GM23338 (cell line): ENCODE results near the gene SST. TPM values are rescaled to one million over a fixed set of nuclear protein-coding genes. Genes with fewer than 3 reads are reported as not detected.

ENCODE experiments used
- ATAC-seq: fragments of 200-7000 bp; cut with Tn5 transposase; 3 replicates; pipeline ENCODE4 v1.9.1; 2020
- DNase-seq: peaks from one replicate; pipeline ENCODE4 v3.0.0-alpha.2; 2015; ENCODE audit warnings: low spot score
- H2AFZ ChIP-seq: fragments of 200-600 bp; sonication (generic); 2 replicates; pipeline ENCODE4 v1.8.0; 2016; ENCODE audit warnings: antibody characterized with exemption, mild to moderate bottlenecking, moderate library complexity
- H3F3A ChIP-seq: fragments of 200-600 bp; sonication (generic); replicated peaks from 2 replicates; pipeline ENCODE4 v1.8.0; 2017; ENCODE audit warnings: antibody characterized with exemption, mixed run types, low read depth
- H3K27ac ChIP-seq: fragments of 200-600 bp; sonication (generic); 2 replicates; pipeline ENCODE4 v1.6.1; 2016; ENCODE audit warnings: low read depth
- H3K27me3 ChIP-seq: fragments of 200-600 bp; sonication (generic); 2 replicates; pipeline ENCODE4 v1.8.0; 2016; ENCODE audit warnings: mild to moderate bottlenecking, mixed run types, moderate library complexity; ENCODE audit not compliant: insufficient read depth
- H3K36me3 ChIP-seq: fragments of 200-600 bp; sonication (generic); 2 replicates; pipeline ENCODE4 v1.8.0; 2016; ENCODE audit warnings: mild to moderate bottlenecking; ENCODE audit not compliant: insufficient read depth
- H3K4me1 ChIP-seq: fragments of 200-600 bp; sonication (generic); 2 replicates; pipeline ENCODE4 v1.8.0; 2016; ENCODE audit warnings: mild to moderate bottlenecking, moderate library complexity; ENCODE audit not compliant: insufficient read depth
- H3K4me2 ChIP-seq: fragments of 200-600 bp; sonication (generic); 2 replicates; pipeline ENCODE4 v1.7.1; 2017; ENCODE audit warnings: mixed run types
- H3K4me3 ChIP-seq: fragments of 200-600 bp; sonication (generic); 2 replicates; pipeline ENCODE4 v1.6.1; 2016; ENCODE audit warnings: mixed run types
- H3K79me2 ChIP-seq: fragments of 200-600 bp; sonication (generic); replicated peaks from 2 replicates; pipeline ENCODE4 v1.8.0; 2017; ENCODE audit warnings: mild to moderate bottlenecking; ENCODE audit not compliant: insufficient read depth
- H3K9me2 ChIP-seq: fragments of 200-600 bp; sonication (generic); 2 replicates; pipeline ENCODE4 v1.8.0; 2017; ENCODE audit not compliant: insufficient read depth
- H4K20me1 ChIP-seq: fragments of 200-600 bp; sonication (generic); replicated peaks from 2 replicates; pipeline ENCODE4 v1.8.0; 2017; ENCODE audit warnings: mild to moderate bottlenecking; ENCODE audit not compliant: insufficient read depth
- H3K27ac Mint-ChIP-seq: 2 replicates; pipeline ENCODE4 v1.8.0; 2020; ENCODE audit warnings: inconsistent platforms, mild to moderate bottlenecking, moderate library complexity, mixed read lengths
- H3K27me3 Mint-ChIP-seq: 3 replicates; pipeline ENCODE4 v1.8.0; 2022; ENCODE audit warnings: low read depth, mild to moderate bottlenecking, moderate library complexity, mixed read lengths, inconsistent platforms; ENCODE audit not compliant: insufficient read depth, poor library complexity
- H3K36me3 Mint-ChIP-seq: 3 replicates; pipeline ENCODE4 v1.8.0; 2021; ENCODE audit warnings: low read depth, mild to moderate bottlenecking, inconsistent platforms, moderate library complexity, mixed read lengths
- H3K4me1 Mint-ChIP-seq: 3 replicates; pipeline ENCODE4 v1.8.0; 2020; ENCODE audit warnings: mild to moderate bottlenecking, inconsistent platforms, mixed read lengths
- H3K4me3 Mint-ChIP-seq: 3 replicates; pipeline ENCODE4 v1.8.0; 2021; ENCODE audit warnings: moderate library complexity, mild to moderate bottlenecking, inconsistent platforms, mixed read lengths
- H3K9me3 Mint-ChIP-seq: 3 replicates; pipeline ENCODE4 v1.8.0; 2020; ENCODE audit warnings: moderate library complexity, mild to moderate bottlenecking, inconsistent platforms, mixed read lengths
- CREB1 ChIP-seq: fragments of 250-450 bp; sonication (Bioruptor Pico); IDR thresholded peaks from 2 replicates; pipeline ENCODE4 v1.5.0; 2020; ENCODE audit warnings: low read depth, mild to moderate bottlenecking, moderate library complexity
- ETS1 ChIP-seq: IDR thresholded peaks from 2 replicates; pipeline ENCODE4 v1.6.1; 2016; ENCODE audit warnings: antibody characterized with exemption
- EZH2 ChIP-seq: fragments of 200-600 bp; sonication (generic); IDR thresholded peaks from one replicate; pipeline ENCODE4 v1.8.0; 2017; ENCODE audit warnings: antibody characterized with exemption, mild to moderate bottlenecking, low read depth; ENCODE audit not compliant: unreplicated experiment
- JUNB ChIP-seq: IDR thresholded peaks from one replicate; pipeline ENCODE4 v1.6.1; 2016; ENCODE audit warnings: antibody characterized with exemption; ENCODE audit not compliant: unreplicated experiment
- NANOG ChIP-seq: IDR thresholded peaks from 2 replicates; pipeline ENCODE4 v1.6.1; 2016; ENCODE audit warnings: antibody characterized with exemption, borderline replicate concordance
- POLR2AphosphoS5 ChIP-seq: IDR thresholded peaks from 2 replicates; pipeline ENCODE4 v1.6.1; 2016; ENCODE audit warnings: antibody characterized with exemption, low read depth
- STAT1 ChIP-seq: IDR thresholded peaks from one replicate; pipeline ENCODE4 v1.6.1; 2016; ENCODE audit warnings: antibody characterized with exemption; ENCODE audit not compliant: unreplicated experiment
- polyA plus RNA-seq: library from polyadenylated mRNA; unstranded; fragments of >200 nt; fragmentation: Nextera tagmentation; extraction: Ambion mirVana; gene quantifications from 2 replicates; pipeline ENCODE4 v1.2.1, GENCODE V29; 2016
- total RNA-seq: library from RNA; depleted of rRNA; stranded (reverse); fragments of >200 nt; shearing (Covaris generic); gene quantifications from 2 replicates; pipeline ENCODE4 v1.2.3, GENCODE V29; 2014
- TF ChIP-seq, protein P1 (sequence below): fragments of 250-450 bp; sonication (Bioruptor Pico); IDR thresholded peaks from 2 replicates; pipeline ENCODE4 v1.5.0; 2020; ENCODE audit warnings: mild to moderate bottlenecking, moderate library complexity

SST gene
- total and polyA plus RNA-seq, 2 experiments from 2014 or later: 3.9 TPM; not detected in 1

DNA sequence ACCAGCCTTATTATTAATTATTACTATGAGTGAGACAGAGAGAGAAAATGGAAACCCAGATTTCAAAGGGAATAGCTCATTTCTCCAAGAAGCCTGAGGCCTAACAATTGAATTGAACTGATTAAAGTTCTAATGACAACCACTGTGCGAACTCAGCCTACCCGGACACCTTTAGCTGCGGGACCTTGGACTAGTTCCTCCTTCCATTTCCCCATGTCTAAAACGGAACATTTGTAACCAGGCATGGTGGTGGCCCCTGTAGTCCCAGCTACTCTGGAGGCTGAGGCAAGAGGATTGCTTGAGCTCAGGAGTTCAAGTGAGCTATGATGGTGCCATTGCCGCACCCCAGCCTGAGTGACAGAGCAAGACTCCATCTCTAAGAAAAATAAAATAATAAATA, 48.6 kb upstream of the SST start (continued):
- TF ChIP-seq, protein P1, sequence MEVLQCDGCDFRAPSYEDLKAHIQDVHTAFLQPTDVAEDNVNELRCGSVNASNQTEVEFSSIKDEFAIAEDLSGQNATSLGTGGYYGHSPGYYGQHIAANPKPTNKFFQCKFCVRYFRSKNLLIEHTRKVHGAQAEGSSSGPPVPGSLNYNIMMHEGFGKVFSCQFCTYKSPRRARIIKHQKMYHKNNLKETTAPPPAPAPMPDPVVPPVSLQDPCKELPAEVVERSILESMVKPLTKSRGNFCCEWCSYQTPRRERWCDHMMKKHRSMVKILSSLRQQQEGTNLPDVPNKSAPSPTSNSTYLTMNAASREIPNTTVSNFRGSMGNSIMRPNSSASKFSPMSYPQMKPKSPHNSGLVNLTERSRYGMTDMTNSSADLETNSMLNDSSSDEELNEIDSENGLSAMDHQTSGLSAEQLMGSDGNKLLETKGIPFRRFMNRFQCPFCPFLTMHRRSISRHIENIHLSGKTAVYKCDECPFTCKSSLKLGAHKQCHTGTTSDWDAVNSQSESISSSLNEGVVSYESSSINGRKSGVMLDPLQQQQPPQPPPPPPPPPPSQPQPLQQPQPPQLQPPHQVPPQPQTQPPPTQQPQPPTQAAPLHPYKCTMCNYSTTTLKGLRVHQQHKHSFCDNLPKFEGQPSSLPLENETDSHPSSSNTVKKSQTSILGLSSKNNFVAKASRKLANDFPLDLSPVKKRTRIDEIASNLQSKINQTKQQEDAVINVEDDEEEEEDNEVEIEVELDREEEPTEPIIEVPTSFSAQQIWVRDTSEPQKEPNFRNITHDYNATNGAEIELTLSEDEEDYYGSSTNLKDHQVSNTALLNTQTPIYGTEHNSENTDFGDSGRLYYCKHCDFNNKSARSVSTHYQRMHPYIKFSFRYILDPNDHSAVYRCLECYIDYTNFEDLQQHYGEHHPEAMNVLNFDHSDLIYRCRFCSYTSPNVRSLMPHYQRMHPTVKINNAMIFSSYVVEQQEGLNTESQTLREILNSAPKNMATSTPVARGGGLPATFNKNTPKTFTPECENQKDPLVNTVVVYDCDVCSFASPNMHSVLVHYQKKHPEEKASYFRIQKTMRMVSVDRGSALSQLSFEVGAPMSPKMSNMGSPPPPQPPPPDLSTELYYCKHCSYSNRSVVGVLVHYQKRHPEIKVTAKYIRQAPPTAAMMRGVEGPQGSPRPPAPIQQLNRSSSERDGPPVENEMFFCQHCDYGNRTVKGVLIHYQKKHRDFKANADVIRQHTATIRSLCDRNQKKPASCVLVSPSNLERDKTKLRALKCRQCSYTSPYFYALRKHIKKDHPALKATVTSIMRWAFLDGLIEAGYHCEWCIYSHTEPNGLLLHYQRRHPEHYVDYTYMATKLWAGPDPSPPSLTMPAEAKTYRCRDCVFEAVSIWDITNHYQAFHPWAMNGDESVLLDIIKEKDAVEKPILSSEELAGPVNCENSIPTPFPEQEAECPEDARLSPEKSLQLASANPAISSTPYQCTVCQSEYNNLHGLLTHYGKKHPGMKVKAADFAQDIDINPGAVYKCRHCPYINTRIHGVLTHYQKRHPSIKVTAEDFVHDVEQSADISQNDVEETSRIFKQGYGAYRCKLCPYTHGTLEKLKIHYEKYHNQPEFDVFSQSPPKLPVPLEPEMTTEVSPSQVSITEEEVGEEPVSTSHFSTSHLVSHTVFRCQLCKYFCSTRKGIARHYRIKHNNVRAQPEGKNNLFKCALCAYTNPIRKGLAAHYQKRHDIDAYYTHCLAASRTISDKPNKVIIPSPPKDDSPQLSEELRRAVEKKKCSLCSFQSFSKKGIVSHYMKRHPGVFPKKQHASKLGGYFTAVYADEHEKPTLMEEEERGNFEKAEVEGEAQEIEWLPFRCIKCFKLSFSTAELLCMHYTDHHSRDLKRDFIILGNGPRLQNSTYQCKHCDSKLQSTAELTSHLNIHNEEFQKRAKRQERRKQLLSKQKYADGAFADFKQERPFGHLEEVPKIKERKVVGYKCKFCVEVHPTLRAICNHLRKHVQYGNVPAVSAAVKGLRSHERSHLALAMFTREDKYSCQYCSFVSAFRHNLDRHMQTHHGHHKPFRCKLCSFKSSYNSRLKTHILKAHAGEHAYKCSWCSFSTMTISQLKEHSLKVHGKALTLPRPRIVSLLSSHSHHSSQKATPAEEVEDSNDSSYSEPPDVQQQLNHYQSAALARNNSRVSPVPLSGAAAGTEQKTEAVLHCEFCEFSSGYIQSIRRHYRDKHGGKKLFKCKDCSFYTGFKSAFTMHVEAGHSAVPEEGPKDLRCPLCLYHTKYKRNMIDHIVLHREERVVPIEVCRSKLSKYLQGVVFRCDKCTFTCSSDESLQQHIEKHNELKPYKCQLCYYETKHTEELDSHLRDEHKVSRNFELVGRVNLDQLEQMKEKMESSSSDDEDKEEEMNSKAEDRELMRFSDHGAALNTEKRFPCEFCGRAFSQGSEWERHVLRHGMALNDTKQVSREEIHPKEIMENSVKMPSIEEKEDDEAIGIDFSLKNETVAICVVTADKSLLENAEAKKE (CRISPR knock-in tag): no peak
- TF ChIP-seq NANOG (no peak), JUNB (no peak), CREB1 (CRISPR knock-in tag) (no peak), ETS1 (no peak), EZH2 (no peak)

DNA sequence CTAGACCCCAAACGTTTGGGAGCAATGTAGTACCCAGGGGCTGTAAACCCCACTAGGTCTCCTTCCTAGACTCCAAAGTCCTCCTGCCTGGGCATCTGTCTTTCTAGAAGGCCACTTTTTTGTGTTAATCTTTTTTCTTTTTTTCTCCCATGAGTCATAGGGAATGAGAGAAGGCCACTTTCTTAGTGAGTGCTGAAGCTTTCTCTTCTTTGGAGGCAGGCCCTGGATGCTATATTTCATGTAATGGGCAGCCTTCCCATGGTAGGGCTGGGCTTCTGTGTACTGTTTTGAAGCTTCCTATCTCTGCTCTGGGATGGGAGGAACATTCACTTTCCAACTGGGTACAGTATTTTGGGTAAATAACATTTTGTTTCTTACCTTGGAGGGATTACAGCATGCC, 47.4 kb upstream of the SST start:
- no peaks in the 10 kb centered on the region for H3K27me3 Mint-ChIP-seq
- Histone ChIP-seq H3K4me3 (no peak overlapping the region), H4K20me1 (no peaks in the 10 kb centered on the region), H3K27me3 (no peaks in the 10 kb centered on the region), H3K4me1 (peaks cover 10% of the 10 kb centered on the region; the same call in 1 of the 2 replicates), H3K36me3 (no peaks in the 10 kb centered on the region), H2AFZ (no peak overlapping the region), H3K79me2 (no peaks in the 10 kb centered on the region), H3K4me2 (no peak overlapping the region), H3K27ac (no peak overlapping the region), H3K9me2 (no peaks in the 10 kb centered on the region), H3F3A (no peaks in the 10 kb centered on the region; the same call in 1 of the 2 replicates)
- H3K27ac Mint-ChIP-seq: no peak overlapping the region
- no peak overlapping the region for H3K4me3 Mint-ChIP-seq
- peaks cover 12% of the 10 kb centered on the region for H3K36me3 Mint-ChIP-seq
- H3K4me1 Mint-ChIP-seq: peaks cover 17% of the 10 kb centered on the region
- no peaks in the 10 kb centered on the region for H3K9me3 Mint-ChIP-seq
- DNase-seq (no peak), ATAC-seq (no peak)
- TF ChIP-seq EZH2 (no peak), POLR2AphosphoS5 (no peak), CREB1 (CRISPR knock-in tag) (no peak), STAT1 (no peak)
